ENCODE data around the gene TGFBI. TPM values are rescaled to one million over a fixed set of nuclear protein-coding genes. Genes with fewer than 3 reads are reported as not detected.

Gene TGFBI
- total RNA-seq, 1 donor from 2014 or later = 345 TPM

GRCh38 chr5:135997673-135998335, 31.0 kb upstream of the TGFBI start:
- DNase-seq (ENCODE audit: low spot score in 2 of 2, unreplicated experiment in 2 of 2) = no peak
- Mint-ChIP-seq H3K9me3 (no peaks in the 10 kb centered on the region), H3K27me3 (ENCODE audit: low read depth) (peaks cover 6% of the 10 kb centered on the region), H3K36me3 (no peaks in the 10 kb centered on the region), H3K27ac (no peak overlapping the region), H3K4me3 (no peak overlapping the region), H3K4me1 (peaks cover 54% of the 10 kb centered on the region)
- TF ChIP-seq, protein P1, sequence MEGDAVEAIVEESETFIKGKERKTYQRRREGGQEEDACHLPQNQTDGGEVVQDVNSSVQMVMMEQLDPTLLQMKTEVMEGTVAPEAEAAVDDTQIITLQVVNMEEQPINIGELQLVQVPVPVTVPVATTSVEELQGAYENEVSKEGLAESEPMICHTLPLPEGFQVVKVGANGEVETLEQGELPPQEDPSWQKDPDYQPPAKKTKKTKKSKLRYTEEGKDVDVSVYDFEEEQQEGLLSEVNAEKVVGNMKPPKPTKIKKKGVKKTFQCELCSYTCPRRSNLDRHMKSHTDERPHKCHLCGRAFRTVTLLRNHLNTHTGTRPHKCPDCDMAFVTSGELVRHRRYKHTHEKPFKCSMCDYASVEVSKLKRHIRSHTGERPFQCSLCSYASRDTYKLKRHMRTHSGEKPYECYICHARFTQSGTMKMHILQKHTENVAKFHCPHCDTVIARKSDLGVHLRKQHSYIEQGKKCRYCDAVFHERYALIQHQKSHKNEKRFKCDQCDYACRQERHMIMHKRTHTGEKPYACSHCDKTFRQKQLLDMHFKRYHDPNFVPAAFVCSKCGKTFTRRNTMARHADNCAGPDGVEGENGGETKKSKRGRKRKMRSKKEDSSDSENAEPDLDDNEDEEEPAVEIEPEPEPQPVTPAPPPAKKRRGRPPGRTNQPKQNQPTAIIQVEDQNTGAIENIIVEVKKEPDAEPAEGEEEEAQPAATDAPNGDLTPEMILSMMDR (IDR thresholded peaks at IDR 0.05; ENCODE audit: unreplicated experiment) = no peak

- H3K27me3 Mint-ChIP-seq (ENCODE audit: low read depth) = peaks cover 6% of the 10 kb centered on the region
- TF ChIP-seq, protein P1 (IDR thresholded peaks at IDR 0.05; ENCODE audit: unreplicated experiment) = no peak
- no peaks in the 10 kb centered on the region for H3K36me3 Mint-ChIP-seq
- DNase-seq (ENCODE audit: low spot score in 2 of 2, unreplicated experiment in 2 of 2) = no peak
- H3K27ac Mint-ChIP-seq = no peak overlapping the region
- H3K4me1 Mint-ChIP-seq = peaks cover 43% of the 10 kb centered on the region
- no peaks in the 10 kb centered on the region for H3K9me3 Mint-ChIP-seq
- H3K4me3 Mint-ChIP-seq = no peak overlapping the region
Observed at GRCh38 chr5:135998889-135999288, 29.9 kb upstream of the TGFBI start.

- no peak overlapping the region for H3K27ac Mint-ChIP-seq
- peaks cover 6% of the 10 kb centered on the region for H3K27me3 Mint-ChIP-seq (ENCODE audit: low read depth)
- H3K9me3 Mint-ChIP-seq = no peaks in the 10 kb centered on the region
- H3K4me3 Mint-ChIP-seq = no peak overlapping the region
- no peaks in the 10 kb centered on the region for H3K36me3 Mint-ChIP-seq
- no peak for DNase-seq (ENCODE audit: low spot score in 2 of 2, unreplicated experiment in 2 of 2)
- peaks cover 42% of the 10 kb centered on the region for H3K4me1 Mint-ChIP-seq
- TF ChIP-seq, protein P1 (IDR thresholded peaks at IDR 0.05; ENCODE audit: unreplicated experiment) = no peak
Observed at GRCh38 chr5:135999406-136000139, 29.2 kb upstream of the TGFBI start.

DNA sequence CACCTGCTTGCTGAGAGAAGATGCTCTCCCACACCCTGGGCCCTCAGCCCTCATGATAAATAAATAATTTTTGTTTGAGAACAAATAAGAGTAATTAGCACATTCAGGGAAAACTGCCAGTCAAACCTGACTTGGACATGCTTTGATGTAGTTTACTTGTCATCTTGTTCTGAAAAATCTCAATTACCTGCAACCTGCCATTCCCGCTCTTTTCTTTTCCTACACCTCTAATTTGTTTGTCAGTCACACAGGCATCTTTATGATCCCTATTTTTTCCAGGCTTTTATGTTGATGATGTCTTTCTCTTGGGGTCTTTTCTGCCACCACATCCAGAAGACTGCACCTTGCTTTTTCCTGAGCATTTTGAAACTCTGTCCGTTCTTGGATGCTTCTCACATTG, 28.6 kb upstream of the TGFBI start:
- TF ChIP-seq, protein P1 (IDR thresholded peaks at IDR 0.05; ENCODE audit: unreplicated experiment) = no peak
- H3K36me3 Mint-ChIP-seq = no peaks in the 10 kb centered on the region
- DNase-seq (ENCODE audit: low spot score in 2 of 2, unreplicated experiment in 2 of 2) = no peak
- H3K9me3 Mint-ChIP-seq = no peaks in the 10 kb centered on the region
- no peak overlapping the region for H3K4me3 Mint-ChIP-seq
- peaks cover 37% of the 10 kb centered on the region for H3K4me1 Mint-ChIP-seq
- H3K27ac Mint-ChIP-seq = no peak overlapping the region
- peaks cover 6% of the 10 kb centered on the region for H3K27me3 Mint-ChIP-seq (ENCODE audit: low read depth)

GRCh38 chr5:136000932-136001331, 27.9 kb upstream of the TGFBI start:
- TF ChIP-seq, protein P1 (IDR thresholded peaks at IDR 0.05; ENCODE audit: unreplicated experiment) = no peak
- no peaks in the 10 kb centered on the region for H3K36me3 Mint-ChIP-seq
- no peak overlapping the region for H3K27ac Mint-ChIP-seq
- no peak overlapping the region for H3K4me3 Mint-ChIP-seq
- DNase-seq (ENCODE audit: low spot score in 2 of 2, unreplicated experiment in 2 of 2) = no peak
- H3K27me3 Mint-ChIP-seq (ENCODE audit: low read depth) = peaks cover 6% of the 10 kb centered on the region
- H3K4me1 Mint-ChIP-seq = peaks cover 32% of the 10 kb centered on the region
- no peaks in the 10 kb centered on the region for H3K9me3 Mint-ChIP-seq
